GM19452 (cell line): Measurements from ENCODE around the gene GRAP.
A peak's percentile ranks its signal among the peaks of the same experiment; 100 is the strongest.
"Not testable (repeated sequence)": the region's sequence is repeated elsewhere in the genome, so short reads cannot be mapped to it uniquely, and the experiment has no call there.

Experiments used
- ATAC-seq: cut with Tn5 transposase; IDR thresholded peaks from one replicate; pipeline ENCODE4 v1.9.1; 2021; ENCODE audit not compliant: unreplicated experiment

GRAP gene

DNA sequence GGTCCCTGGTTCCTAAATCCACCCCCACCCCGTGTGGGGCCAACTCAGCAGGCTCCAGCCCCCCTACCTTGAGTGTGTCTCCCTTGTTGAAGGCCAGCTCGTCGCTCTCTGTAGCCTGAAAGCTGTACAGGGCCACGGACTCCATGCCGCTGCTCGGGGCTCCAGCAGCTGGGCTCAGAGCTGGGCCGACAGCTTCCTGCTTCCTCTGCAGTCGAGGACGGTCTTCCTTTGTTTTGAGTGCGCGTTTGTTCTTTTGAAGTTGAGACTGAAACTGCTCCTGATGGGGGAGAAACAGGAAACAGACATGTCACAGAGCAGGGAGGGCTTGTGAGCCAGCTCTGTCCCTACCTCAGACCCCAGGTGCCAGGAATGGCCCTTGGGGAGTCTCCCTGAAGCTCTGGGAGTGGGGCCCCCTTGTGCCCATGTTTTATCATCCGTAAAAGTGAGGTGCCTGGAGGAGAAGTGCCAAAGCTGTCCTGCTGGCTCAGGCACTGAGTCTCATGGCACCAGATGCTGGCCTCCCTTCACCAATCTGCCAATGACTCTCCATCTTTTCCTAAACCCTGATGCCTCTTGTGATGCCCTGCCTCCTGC lies at the start of gene GRAP:
Gene GRAP (minus strand): TSS at position 176 of the 594 bp plus-strand sequence. CDS start 31 bp downstream, at position 145.
- not testable (repeated sequence) for ATAC-seq

DNA sequence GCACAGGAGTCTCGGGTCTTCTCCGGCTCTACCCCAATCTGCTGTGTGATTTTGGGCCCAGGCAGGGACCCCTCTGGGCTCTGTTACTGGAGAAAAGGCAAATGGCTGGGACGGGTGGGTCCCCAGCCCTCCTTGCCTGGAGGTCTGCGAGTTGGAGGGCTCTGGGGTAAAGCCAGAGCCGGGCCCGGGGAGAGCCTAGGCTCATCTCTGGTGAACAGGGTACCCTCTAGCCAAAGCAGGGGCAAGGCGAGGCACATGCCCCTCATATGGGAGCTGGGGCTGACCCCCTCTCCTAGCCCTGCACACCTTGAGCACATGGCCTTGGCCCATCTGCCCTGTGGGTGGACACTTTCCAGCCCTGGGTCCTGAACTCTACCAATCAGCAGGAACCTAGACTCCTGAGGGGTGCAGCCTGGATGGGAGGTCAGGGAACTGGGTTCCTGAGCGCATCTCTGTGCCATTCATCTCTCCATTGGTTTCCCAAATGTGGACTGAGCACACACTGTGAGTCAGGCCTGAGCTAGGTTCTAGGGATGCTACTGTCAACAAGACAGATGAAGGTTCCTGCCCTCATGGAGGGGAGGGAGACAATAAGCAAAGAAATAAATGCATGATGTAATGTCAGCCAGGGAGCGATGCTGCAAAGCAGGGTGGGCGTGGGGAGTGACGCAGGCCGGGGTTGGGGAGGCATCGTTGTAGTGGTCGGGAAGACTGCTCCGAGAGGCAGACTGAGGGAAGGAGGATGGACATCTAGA lies 47.1 kb upstream of the GRAP start:
- not testable (repeated sequence) for ATAC-seq

DNA sequence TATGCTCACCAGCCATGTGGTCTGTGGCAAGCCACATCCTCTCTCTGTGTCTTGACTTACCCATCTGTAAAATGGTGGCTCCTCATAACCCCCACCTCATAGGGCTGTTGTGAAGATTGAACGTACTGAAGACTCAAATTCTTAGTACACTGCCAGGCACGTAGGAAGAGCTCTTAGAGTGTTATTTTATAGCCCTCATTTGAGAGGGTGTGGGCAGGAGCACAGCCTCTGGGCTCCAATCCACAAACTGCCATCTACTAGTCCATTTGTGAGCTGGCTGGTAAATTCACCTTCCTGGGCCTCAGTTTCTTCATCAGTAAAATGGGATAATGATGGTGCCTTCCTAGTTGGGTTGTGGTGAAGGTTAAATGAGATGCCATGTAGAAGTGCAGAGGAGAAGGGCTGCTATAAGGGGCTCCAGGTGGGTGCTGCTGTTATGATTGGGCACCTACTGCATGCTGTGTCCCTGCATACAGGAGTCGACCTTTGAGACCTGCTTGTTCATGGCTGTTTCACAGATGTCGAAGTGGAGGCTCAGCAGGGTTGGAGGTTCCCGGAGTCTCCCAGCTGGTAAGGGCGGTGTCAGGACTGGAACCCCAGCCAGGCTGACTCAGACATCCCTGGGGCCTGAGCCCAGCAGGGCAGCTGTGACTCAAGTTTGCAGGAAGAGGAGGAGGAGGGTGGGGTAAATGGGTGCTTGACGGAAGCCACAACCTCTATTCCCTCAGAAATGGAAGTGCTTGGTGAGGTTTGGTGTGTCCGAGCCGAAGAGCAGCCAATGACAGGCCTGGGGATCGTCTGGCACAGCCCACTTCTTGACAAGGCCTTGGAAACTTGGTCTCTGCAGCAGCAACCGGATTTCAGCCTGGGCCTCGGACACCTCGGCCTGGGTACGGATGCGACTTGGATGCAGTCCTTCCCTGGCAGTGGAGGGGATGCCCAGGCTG lies 46.3 kb upstream of the GRAP start:
- not testable (repeated sequence) for ATAC-seq

DNA sequence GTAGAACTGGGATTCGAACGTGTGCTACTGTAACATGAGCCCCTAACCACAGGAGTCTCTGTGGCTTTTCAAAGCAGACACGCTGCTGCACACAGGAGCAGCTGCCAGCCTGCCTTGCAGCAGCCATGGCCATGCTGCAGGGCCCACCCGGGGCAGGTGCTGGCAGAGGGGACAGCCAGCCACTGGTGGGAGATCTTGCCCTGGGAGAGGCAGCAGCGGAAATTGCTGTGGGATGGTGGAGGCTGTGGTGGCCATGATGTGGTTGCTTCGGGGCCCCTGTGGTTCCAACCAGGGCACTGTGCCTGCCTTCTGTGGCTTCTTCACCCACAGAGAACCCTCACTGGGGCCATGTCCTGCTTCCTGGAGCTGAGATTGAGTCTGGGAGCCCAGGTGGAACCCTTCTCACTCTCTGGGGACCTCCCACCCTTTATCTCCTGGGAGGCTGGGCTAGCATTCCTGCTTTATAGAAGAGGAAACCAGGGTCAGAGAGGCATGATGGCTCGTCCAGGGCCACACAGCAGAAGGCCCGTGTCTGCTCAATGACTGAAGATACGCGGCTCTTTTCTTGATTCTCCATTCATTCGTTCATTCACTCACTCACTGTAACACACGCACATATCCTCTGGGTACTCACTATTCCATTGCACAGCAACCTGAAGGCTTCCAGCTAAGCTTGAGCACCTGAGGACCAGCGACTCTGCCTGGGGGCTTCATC lies 43.5 kb upstream of the GRAP start:
- not testable (repeated sequence) for ATAC-seq

DNA sequence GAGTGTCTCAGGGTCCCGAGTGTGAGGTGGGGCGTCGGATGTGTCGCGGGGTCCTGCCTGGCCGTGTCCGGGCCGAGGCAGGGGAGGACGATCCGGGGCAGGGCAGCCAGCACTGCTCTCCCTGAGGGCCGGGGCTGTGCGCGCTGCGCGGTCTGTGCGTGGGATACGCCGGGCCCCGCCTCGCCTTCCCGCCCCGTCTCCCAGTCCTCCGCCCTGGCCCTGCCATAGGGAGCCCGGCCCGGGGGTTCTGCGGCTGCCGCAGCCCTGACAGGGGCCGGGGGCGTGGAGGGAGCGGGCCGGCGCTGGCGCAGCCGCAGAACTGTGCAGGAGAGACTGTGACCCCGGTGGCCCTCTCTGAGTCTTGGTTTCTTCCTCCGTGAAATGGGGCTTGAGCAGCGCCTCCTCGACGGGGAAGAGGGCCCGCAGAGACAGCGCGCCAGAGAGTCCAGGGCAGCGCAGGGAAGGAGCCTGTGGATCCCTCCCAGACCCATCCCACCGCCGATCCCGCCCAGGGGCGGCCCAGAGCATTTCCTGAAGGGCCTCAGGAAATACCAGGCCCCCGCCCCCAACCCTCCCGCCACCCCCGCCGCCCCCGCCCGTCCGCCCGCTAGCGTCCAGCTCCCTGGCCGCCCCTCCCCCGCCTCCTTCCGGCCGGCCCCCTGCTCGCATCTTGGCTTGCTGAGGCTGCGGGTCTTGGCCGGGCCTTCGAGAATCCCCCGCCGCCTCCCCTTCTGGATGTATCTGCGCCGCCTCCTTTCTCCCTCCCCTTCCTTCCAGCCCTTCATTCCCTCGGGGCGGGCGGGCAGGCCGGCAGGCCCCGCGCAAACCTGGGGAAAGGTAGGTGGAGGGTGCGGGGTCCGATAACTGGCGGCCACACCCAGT lies 42.3 kb upstream of the GRAP start:
- not testable (repeated sequence) for ATAC-seq

DNA sequence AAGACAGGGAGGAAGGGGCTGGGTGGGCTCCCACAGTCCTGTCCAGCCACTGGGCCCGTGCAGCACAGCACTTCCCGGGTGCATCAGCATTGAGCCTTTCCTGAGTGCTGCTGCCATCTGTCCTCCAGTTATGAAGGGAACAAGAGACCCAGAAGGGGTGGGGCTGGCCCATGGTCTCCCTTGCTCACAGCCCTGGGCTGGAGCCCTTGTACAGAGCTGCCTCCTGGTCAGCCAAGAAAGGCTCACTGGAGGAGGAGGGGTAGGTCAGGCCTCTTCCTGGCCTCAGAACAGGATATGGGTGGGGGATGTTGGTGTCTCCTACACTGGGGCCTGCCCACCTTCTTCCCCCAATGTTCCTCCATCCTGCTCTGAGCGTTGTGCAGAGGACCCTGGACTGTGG lies 30.6 kb upstream of the GRAP start:
- not testable (repeated sequence) for ATAC-seq

DNA sequence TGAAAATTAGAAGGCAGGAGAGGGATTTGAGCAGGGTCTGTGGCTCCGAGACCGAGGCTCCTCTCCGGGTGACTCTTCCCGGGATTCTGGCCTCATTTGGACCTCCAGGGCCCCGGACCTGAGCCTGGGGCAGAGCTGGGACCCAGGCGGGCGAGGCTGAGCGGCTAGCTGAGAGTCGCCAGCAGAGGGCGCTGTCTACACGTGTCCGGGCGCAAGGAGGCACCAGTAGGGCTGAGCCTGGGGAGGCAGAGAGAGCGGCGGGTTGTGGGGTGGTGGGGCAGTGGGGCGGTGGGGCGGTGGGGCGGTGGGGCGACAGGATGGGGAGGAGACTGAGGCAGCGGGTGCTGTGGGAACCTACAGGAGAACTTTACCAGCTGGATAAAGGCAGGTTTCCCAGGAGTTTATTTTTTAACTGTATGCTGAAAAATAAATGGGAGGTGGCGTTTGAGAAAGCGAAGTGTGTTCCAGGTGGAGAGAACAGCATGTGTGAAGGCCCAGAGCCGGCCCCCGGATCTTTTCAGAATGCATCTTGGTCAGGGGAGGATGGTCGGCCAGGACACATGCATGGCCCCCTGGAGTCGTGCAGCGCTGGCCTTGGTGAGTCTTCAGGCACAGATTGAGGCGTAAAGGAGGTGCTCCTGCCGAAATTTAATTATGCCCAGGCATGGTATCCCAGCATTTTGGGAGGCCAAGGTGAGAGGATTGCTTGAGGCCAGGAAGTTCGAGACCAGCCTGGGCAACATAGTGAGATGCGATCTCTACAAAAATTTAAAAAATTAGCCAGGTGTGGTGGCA lies 29.8 kb upstream of the GRAP start:
- ATAC-seq: peak; percentile 67

DNA sequence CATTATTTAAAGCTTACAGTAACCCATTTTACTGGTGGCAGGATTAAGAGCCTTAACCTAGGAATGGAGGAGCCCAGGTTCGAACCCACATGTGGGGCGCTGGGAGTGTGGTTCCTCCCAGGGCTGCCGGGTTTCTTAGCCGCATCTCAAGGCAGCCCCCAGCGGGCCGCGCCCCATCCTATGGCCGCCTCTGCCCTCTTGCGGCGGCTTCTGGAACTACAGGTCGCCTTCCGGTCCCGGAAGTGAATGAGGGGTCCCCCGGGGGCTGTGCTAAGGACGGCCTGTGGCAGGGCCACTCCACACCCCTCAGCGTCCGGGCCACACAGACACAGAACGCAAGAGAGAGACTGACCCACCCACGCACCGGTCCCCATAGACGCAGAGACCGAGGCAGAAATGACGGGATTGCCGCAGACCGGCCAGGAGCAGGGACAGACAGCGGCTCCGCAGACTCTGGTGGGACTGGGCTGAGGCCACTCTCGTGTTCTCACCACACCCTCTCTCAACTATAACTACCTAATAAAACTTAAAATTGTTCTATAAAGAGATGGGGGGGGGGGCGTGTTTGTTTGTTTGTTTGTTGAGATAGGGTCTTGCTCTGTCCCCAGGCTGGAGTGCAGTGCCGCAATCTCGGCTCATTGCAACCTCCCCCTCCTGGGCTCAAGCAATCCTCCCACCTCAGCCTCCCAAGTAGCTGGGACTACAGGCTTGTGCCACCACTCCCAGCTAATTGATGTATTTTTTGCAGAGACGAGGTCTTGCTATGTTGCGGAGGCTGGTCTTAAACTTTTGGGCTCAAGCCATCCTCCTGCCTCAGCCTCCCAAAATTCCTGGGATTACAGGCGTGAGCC lies 23.8 kb upstream of the GRAP start:
- peak; percentile 91 for ATAC-seq

DNA sequence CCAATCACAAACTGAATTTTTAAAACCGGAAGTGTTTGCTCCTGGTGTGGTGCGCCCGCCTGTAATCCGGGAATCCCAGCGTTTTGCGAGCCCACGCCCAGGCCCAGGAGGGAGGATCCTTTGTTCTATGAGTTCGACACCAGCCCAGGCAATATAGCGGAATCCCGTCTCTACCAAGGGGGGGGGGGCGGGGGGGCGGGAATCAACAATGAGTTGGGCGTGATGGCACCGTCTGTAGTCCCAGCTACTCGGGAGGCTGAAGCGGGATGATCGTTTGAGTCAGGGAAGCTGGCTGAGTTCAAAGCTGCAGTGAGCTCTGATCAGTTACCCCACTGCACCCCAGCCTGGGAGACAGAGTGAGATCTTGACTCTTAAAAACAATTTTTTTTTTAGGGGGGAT lies 17.6 kb upstream of the GRAP start:
- ATAC-seq: not testable (repeated sequence)

DNA sequence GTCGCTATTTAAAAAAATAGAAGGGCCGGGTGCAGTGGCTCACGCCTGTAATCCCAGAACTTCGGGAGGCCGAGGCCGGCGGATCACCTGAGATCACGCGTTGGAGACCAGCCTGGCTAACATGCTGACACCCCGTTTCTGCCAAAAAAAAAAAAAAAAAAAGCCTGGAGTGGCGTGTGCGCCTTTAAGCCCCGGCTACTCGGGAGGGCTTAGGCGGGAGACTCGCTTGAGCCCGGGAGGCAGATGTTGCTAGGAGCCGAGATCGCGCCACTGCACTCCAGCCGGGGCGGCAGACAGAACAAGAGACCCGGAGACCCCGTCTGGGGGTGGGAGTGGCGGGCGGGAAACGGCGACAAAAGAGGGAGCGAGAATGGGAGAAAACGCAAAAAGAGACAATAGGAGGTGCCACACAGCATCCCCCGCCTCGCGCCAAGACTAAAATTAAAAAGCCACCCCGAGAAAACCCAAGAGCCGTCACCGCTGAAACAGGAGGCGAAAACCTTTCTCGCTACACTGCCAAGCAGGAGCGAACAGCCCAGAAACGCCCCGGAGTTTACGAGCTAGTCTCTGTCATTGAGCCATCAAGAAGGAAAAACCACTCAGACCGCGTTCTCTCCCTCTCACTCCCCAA lies 16.7 kb upstream of the GRAP start:
- not testable (repeated sequence) for ATAC-seq

DNA sequence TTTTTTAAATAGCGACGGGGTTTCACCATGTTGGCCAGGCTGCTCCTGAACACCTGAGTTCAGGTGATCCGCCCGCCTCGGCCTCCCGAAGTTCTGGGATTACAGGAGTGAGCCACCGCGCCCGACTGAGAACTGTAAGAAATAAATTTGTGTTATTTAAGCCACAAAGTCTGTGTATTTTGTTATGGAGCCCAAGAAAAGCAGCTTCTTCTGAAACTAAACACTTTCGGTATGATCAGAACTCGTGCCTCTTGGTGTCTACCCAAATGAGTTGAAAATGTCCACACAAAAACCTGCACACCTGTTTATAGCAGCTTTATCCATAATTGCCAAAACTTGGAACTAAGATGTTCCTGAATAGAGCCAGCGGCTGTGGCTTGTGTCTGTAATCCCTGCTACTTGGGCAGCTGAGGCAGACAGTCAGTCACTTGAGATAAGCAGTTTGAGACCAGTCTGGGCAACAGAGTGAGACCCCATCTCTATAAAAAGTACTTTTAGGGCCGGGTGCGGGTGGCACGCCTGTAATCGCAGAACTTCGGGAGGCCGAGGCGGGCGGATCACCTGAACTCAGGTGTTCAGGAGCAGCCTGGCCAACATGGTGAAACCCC lies 16.1 kb upstream of the GRAP start:
- ATAC-seq: peak; percentile 62

DNA sequence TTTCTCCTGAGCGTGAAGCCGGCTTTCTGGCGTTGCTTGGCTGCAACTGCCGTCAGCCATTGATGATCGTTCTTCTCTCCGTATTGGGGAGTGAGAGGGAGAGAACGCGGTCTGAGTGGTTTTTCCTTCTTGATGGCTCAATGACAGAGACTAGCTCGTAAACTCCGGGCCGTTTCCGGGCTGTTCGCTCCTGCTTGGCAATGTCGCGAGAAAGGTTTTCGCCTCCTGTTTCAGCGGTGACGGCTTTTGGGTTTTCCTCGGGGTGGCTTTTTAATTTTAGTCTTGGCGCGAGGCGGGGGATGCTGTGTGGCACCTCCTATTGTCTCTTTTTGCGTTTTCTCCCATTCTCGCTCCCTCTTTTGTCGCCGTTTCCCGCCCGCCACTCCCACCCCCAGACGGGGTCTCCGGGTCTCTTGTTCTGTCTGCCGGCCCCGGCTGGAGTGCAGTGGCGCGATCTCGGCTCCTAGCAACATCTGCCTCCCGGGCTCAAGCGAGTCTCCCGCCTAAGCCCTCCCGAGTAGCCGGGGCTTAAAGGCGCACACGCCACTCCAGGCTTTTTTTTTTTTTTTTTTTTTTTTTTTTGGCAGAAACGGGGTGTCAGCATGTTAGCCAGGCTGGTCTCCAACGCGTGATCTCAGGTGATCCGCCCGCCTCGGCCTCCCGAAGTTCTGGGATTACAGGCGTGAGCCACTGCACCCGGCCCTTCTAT lies 15.4 kb upstream of the GRAP start:
- peak; percentile 68 for ATAC-seq

DNA sequence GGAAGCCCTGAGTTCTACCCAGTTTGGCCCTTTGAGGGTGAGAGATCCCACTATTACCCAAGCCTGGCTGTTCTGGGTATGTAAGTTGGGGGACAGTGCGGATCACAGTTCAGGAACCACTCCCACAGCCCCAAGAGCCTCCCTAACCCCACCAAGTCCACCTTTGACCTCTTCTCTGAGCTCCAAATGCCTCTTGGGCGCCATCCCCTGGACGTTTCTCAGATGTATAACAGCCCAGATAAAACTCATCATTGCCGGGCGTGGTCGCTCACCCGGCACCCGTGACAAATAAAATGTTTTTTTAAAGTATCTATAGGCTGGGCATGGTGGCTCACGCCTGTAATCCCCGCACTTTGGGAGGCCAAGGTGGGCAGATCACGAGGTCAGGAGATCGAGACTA lies 8.7 kb upstream of the GRAP start:
- not testable (repeated sequence) for ATAC-seq

DNA sequence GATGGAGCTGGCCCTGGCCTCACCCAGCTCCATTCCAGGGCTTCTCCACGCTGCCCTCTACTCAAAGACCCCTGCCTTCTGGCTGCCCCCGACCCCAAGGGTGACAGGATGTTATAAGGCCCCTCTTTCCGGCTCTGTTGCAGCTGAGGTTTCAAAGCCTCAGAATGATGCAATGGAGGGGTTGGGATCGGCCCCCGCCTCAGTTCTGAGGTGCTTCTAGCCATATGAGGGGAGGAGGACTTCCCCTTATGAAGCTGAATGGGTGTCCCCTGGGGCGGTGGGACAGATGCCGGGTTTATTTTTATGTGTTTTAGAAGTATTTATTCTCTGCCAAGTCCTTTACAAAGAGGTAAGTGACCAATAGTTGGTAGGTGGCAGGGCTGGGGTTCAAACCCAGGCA lies 2.1 kb upstream of the GRAP start:
- not testable (repeated sequence) for ATAC-seq

DNA sequence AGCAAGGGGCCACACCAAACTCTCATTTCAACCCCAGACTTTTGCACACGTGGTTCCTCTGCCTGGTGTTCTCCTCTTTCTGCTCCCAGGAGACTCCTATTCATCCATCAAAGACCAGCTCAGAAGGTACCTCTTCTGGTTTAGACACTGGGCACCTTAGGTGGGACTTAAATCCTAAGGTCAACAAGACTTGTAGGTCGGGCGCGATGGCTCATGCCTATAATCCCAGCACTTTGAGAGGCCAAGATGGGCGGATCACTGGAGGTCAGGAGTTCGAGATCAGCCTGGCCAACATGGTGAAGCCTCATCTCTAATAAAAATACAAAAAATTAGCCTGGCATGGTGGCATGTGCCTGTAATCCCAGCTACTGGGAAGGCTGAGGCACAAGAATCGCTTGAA lies 753 bp upstream of the GRAP start:
- ATAC-seq: not testable (repeated sequence)

DNA sequence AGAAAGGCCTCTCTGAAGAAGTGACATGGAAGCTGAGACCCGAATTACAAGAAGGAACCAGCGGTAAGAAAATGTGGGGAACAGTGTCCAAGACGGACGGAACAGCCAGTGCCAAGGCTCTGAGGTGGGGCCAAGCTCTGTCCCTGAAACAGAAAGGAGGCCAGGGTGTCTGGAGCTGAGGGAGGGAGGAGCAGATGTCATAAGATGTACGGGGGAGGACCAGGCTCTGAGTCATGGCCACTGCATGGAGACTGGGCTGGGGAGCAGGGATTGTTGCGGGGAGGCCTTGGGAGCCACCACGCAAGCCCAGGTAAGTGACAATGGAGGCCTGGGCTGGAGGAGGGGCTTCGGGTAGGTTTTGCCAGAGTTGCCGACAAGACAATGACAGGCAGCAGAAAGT lies 2.1 kb downstream of the GRAP start:
- ATAC-seq: not testable (repeated sequence)

DNA sequence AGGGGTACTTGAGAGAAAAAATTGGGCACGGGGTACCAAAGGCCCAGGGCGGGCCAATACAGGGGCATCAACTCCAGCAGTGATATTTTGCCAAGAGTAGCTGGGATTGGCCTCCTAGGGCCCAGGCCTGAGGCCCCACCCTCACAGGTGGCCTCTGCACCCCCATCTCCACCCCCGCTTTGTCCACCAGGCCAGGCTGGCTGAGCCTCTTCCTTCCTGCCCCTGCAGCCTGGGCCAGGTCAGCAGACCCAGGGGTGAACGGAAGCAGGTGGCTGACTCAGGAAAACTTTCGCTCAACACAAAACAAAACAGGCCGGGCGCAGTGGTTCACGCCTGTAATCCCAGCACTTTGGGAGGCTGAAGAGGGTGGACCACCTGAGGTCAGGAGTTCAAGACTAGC lies 3.7 kb downstream of the GRAP start:
- not testable (repeated sequence) for ATAC-seq
